AG10803 (cell line): Measurements from ENCODE around the gene TTC23.

Source experiments
- DNase-seq: peaks from one replicate; pipeline ENCODE4 v3.0.0; 2010; ENCODE audit warnings: low read depth
- H3K4me3 ChIP-seq: 2 replicates; pipeline ENCODE4 v1.5.1; 2011; ENCODE audit warnings: mild to moderate bottlenecking, low read length, control low read depth
- CTCF ChIP-seq: conservative IDR thresholded peaks from 2 replicates; pipeline ENCODE4 v1.5.1; 2011; ENCODE audit warnings: mild to moderate bottlenecking, low read length, control low read depth, inconsistent platforms

Gene TTC23

GRCh38 chr15:99121691-99122410, 127.5 kb downstream of the TTC23 start:
- TF ChIP-seq CTCF: no peak

DNA sequence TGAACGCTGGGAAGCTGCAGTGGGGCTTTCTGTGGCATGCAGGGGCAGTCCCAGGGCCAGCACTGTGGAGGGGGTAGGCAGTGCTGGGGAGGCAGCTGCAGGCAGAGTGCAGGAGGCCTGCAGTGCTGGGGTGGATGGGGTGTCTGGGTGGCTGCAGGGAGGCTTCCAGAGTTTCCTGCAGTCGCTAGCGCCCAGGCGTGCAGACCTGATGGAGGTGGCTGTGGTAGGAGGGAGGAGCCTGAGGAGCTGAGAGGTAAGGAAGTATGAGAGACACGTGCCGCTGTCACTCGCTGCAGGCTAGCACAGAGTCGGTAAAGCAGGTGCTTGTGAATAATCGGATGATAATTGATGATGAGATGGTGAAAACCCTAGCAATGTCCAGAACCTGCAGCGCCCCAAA, 128.2 kb downstream of the TTC23 start:
- DNase-seq: no peak
- TF ChIP-seq CTCF: no peak

More at GRCh38 chr15:99121691-99122410, 127.5 kb downstream of the TTC23 start:
- no peak overlapping the region for H3K4me3 ChIP-seq
- DNase-seq: no peak

GRCh38 chr15:99120050-99120777, 129.2 kb downstream of the TTC23 start:
- no peak overlapping the region for H3K4me3 ChIP-seq
- TF ChIP-seq CTCF: no peak
- DNase-seq: no peak

More for the DNA sequence above, 128.2 kb downstream of the TTC23 start:
- H3K4me3 ChIP-seq: no peak overlapping the region

DNA sequence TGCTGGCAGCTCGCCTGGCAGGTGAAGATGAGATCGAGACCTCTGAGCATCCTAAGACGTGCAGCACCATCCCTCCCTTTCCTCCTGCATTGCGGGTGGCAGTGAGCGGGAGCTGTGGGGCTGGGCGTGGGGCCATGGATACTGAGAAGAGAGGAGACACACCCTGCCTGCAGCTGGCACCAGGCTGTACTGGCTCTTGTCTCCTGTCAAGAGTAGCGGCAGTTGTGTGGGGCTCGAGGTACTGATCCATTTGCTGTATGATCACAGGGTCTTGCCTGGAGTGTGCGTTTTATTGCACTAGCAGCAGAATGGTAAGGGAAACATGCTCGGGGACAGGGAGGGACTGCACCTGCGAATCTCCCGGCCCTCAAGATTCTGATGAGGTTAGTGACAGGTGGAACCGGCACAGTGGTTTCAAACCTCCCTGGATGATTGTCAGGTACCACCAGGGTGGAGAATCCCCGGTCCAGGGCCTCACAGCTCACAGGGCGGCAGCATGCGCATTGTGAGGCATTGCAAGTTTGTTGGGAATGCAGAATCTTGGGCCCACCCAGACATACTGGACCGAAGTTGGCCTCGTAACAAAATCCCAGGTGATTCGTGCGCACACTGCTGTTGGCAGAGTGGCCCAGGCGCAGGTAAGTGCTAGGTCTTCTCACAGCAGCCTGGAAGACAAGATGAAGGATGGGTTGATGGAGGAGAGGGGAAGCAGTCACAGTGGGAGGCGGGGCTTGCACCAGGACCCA, 130.4 kb downstream of the TTC23 start:
- no peak for DNase-seq
- no peak overlapping the region for H3K4me3 ChIP-seq
- no peak for TF ChIP-seq CTCF

DNA sequence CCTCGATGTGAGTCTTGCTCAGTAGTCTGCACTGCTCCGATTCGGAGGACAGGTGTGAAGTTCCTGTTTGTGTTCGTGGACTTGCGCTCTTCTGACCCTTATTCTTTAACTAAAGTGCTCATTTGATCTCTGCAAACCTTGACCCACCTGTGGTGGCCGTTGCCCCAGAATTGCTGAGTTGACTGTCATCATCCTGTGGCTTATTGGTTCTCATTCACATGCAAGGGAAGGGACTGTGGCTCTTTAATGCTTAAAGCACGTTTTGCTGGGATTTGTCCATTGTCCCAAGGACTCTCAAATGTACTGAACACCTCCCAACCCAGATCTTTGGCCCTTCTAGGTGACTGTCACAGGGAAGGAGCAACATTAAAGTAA, 131.1 kb downstream of the TTC23 start:
- no peak for DNase-seq
- no peak overlapping the region for H3K4me3 ChIP-seq
- TF ChIP-seq CTCF: no peak

- no peak overlapping the region for H3K4me3 ChIP-seq
- no peak for DNase-seq
- TF ChIP-seq CTCF: no peak
Observed at GRCh38 chr15:99117563-99118257, 131.7 kb downstream of the TTC23 start.
